HL-60 (cell line): ENCODE data around the gene SNRPD3.

Experiments
- DNase-seq, 2 experiments: peaks; one replicate each; pipeline ENCODE4 v3.0.0-alpha.2; 2010 to 2020; ENCODE audit warnings: low read depth in 1 of 2, low spot score in 1 of 2
- H3K27ac ChIP-seq: fragments of 250-450 bp; sonication (Bioruptor Pico); replicated peaks from 2 replicates; pipeline ENCODE4 v1.5.1; 2020; ENCODE audit warnings: mild to moderate bottlenecking, moderate library complexity
- H3K27me3 ChIP-seq: fragments of 250-450 bp; sonication (Bioruptor Pico); 2 replicates; pipeline ENCODE4 v1.5.1; 2021; ENCODE audit warnings: mild to moderate bottlenecking, moderate library complexity; ENCODE audit not compliant: insufficient read depth, poor library complexity, severe bottlenecking
- H3K4me3 ChIP-seq: replicated peaks from 2 replicates; pipeline ENCODE4 v1.5.1; 2011; ENCODE audit warnings: mild to moderate bottlenecking, control low read depth, low read length; ENCODE audit not compliant: insufficient read depth
- GABPA ChIP-seq: IDR thresholded peaks from 2 replicates; pipeline ENCODE4 v1.6.1; 2012; ENCODE audit warnings: low read depth
- POLR2AphosphoS5 ChIP-seq: IDR thresholded peaks from 2 replicates; pipeline ENCODE4 v1.6.1; 2012; ENCODE audit warnings: low read depth
- SPI1 ChIP-seq: IDR thresholded peaks from 2 replicates; pipeline ENCODE4 v1.6.1; 2012; ENCODE audit warnings: low read depth, mild to moderate bottlenecking, borderline replicate concordance
- TF ChIP-seq, protein P1 (sequence below): IDR thresholded peaks from one replicate; pipeline ENCODE4 v1.5.1; 2011; ENCODE audit warnings: low read length, control low read depth, inconsistent platforms; ENCODE audit not compliant: insufficient read depth
- TF ChIP-seq, protein P2 (sequence below): IDR thresholded peaks from 2 replicates; pipeline ENCODE4 v1.6.1; 2012; ENCODE audit warnings: low read depth; ENCODE audit not compliant: insufficient replicate concordance

Gene SNRPD3

DNA sequence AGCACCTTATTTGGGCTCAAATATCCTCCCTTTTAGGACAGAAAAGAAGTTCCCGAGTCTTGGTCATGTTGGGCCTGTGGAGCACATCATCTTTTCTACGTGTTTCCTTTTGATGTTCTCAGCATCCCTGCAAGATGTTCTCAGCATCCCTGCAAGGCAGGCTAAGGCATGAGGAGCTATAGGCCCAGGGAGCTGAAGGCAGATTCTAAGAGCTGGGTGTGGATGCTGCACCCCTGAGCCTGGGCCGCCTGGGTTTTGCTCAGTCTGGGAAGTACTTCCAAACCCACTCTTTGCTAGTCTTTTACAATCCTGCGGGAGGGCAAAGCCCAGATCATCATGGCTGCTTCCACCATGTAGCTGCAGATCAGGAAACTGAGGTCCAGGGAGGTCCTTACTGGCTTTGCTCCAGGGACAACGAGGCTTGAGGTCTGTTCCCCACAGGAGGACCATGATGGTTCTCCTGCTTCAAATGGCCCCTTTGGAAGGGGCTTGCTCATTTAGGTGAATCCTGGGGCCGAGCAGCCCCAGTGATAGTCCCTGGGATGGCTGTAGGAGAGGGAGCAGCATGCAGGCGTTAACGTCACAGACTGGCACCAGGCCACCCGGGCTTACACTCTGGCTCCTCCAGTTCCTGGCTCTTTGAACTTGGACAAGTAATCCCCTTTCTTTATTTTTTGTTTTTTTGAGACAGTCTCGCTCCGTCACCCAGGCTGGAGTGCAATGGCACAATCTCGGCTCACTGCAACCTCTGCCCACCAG lies 26.4 kb downstream of the SNRPD3 start:
- no peak for DNase-seq
- TF ChIP-seq GABPA = no peak
- TF ChIP-seq POLR2AphosphoS5 = no peak
- TF ChIP-seq, protein P1, sequence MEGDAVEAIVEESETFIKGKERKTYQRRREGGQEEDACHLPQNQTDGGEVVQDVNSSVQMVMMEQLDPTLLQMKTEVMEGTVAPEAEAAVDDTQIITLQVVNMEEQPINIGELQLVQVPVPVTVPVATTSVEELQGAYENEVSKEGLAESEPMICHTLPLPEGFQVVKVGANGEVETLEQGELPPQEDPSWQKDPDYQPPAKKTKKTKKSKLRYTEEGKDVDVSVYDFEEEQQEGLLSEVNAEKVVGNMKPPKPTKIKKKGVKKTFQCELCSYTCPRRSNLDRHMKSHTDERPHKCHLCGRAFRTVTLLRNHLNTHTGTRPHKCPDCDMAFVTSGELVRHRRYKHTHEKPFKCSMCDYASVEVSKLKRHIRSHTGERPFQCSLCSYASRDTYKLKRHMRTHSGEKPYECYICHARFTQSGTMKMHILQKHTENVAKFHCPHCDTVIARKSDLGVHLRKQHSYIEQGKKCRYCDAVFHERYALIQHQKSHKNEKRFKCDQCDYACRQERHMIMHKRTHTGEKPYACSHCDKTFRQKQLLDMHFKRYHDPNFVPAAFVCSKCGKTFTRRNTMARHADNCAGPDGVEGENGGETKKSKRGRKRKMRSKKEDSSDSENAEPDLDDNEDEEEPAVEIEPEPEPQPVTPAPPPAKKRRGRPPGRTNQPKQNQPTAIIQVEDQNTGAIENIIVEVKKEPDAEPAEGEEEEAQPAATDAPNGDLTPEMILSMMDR = no peak
- TF ChIP-seq, protein P2, sequence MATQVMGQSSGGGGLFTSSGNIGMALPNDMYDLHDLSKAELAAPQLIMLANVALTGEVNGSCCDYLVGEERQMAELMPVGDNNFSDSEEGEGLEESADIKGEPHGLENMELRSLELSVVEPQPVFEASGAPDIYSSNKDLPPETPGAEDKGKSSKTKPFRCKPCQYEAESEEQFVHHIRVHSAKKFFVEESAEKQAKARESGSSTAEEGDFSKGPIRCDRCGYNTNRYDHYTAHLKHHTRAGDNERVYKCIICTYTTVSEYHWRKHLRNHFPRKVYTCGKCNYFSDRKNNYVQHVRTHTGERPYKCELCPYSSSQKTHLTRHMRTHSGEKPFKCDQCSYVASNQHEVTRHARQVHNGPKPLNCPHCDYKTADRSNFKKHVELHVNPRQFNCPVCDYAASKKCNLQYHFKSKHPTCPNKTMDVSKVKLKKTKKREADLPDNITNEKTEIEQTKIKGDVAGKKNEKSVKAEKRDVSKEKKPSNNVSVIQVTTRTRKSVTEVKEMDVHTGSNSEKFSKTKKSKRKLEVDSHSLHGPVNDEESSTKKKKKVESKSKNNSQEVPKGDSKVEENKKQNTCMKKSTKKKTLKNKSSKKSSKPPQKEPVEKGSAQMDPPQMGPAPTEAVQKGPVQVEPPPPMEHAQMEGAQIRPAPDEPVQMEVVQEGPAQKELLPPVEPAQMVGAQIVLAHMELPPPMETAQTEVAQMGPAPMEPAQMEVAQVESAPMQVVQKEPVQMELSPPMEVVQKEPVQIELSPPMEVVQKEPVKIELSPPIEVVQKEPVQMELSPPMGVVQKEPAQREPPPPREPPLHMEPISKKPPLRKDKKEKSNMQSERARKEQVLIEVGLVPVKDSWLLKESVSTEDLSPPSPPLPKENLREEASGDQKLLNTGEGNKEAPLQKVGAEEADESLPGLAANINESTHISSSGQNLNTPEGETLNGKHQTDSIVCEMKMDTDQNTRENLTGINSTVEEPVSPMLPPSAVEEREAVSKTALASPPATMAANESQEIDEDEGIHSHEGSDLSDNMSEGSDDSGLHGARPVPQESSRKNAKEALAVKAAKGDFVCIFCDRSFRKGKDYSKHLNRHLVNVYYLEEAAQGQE = no peak
- no peak for TF ChIP-seq SPI1
- Histone ChIP-seq H3K4me3 (no peak overlapping the region), H3K27ac (no peak overlapping the region), H3K27me3 (no peaks in the 10 kb centered on the region)

DNA sequence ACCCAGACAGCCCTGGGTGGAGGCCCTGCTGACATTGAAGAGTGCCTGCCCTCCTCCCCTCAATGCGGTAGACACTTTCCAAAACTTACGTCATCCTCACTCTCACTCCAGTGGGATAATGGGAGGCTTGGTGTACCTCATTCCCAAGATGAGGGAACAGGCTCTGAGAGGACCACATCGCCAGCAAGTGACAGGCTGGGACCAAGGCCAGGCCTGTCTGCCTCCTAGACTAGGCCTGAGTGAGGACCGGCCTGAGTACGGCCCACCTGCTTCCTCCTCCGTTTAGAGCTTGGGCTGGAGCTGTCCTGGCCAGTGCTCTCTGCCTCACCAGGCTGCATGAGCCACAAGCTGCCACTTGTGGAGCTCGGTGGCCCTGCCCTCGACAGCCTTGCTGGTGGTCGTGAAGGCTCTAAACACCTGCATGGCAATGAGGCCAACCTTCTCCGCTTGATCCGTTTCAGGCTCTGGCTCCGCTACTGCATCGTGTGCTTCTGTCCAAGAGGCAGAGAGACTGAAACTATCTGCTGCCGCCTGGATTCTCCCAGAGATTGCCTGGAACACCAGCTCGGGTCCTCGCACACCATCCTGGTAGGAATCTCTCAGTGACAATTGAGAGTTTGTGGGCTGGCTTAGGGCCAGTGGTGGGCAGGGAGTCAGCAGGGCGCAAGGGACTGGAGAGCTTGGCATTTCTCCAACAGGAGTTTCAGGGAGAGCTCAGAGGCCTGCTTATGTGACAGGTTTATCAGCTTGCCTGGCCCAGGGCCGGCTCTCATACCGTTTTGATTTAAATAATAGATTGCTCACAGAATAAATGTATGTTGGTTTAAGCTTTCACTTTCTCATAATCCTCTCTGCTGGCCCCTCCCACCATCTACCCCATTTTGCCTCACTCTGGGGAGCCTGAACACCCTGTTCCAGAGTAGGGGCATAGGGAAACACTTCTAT lies 27.7 kb downstream of the SNRPD3 start:
- Histone ChIP-seq H3K4me3 (no peak overlapping the region), H3K27ac (no peak overlapping the region), H3K27me3 (no peaks in the 10 kb centered on the region)
- DNase-seq = no peak
- TF ChIP-seq POLR2AphosphoS5 (no peak), SPI1 (no peak)
- TF ChIP-seq, protein P1 = no peak
- TF ChIP-seq, protein P2 = no peak

DNA sequence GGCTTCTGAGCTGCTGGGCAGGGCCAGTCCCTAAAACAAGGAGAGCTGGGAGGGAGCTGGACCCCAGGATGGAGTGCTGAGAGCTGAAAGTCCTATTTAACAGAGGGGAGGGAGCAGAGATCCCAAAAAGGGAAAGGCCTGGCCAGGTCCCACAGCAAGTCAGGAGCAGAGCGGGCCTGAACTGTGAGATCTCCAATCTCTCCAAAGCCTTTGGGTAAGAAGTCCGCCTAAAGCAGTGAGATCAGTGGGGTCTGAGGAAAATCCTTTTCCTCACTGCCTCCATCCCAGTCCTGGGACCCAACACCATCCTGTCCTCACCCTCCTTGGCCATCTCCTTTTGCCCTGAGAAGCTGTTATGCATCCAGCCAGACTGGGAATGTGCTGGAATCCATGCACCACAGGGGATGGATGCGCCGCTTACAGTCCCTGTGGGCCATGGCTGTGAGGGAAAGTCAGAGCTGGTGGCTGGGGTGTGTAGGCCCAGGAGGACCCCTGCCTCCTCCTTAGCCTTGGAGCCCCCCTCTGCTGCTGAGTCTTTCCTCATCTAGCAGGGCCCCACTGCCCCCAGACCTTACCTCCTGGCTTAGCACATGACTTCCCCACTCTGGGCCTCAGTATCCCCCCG lies 28.5 kb downstream of the SNRPD3 start:
- Histone ChIP-seq H3K27ac (no peak overlapping the region), H3K27me3 (no peaks in the 10 kb centered on the region), H3K4me3 (no peak overlapping the region)
- TF ChIP-seq SPI1 (no peak), POLR2AphosphoS5 (no peak), GABPA (no peak)
- TF ChIP-seq, protein P1 = no peak
- TF ChIP-seq, protein P2 = no peak
- no peak for DNase-seq
